NCI-H524 treated with DMSO at 0.1 percent for 48 hours (cell line): ENCODE results near the gene CAMKK2.
"Not testable (repeated sequence)": the region's sequence is repeated elsewhere in the genome, so short reads cannot be mapped to it uniquely, and the experiment has no call there.

Experiments
- DNase-seq: peaks from one replicate; lab custom pipeline; 2025; lab: John Stamatoyannopoulos, UW

CAMKK2 gene

DNA sequence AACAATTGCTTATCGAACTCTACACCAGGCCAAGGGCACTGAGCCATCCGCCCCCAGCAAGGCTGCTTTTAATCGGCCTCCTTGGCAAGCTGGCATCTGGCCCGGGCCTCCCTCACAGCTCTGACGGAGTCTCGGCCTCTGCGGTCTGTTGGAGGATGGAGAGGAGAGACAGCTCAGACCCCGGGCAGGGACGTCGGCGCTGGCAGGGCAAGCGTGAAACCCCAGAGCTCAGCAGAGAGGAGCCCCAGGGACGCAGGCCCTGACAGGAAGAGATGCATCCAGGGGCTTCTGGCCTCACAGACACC lies 17.5 kb downstream of the CAMKK2 start:
- no peak for DNase-seq

DNA sequence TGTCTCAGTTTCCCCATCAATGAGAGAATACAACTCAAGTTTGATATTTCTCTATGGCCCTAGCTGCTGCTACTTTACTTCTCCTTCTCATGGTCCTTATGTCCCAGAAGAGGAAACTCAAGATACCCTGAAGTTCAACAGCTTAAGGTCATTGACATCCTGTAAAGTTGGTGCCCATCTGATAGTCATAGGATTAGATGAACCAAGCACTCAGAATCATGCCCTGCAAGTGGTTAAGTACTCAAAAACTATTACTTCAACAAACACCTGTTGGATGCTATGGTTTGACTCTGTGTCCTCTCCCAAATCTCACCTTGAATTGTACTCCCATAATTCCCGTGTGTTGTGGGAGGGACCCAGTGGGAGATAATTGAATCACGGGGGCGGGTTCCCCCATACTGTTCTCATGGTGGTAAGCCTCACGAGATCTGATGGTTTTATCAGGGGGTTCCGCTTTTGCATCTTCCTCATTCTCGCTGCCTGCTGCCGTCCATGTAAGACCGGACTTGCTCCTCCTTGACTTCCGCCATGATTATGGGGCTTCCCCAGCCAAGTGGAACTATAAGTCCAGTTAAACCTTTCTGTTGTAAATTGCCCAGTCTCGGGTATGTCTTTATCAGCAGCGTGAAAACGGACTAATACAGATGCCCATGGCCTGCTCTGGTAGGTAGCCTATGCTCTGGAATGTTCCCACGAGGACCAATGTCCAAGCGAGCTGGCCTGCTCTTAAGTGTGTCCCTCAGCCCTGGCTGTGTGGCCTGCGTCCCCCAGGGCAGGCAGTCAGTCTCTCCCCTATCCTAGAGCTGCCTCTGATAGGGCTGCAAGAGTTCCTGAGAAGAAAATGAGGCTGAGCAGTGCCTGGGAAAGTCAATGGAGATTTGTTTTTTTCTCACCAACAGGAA lies 18.1 kb downstream of the CAMKK2 start:
- DNase-seq: no peak

DNA sequence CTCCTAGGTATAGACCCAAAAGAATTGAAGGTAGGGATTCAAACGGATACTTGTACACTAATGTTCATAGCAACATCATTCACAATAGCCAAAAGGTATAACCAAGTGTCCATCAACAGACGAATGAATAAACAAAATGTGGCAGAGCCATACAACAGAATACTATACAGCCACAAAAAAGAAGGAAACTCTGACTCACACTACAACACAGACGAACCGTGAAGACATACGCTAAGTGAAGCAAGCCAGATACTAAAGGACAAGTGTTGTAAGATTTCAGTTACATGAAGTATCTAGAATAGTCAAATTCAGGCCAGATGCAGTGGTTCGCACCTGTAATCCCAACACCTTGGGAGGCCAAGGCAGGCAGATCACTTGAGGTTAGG lies 19.1 kb downstream of the CAMKK2 start:
- no peak for DNase-seq

DNA sequence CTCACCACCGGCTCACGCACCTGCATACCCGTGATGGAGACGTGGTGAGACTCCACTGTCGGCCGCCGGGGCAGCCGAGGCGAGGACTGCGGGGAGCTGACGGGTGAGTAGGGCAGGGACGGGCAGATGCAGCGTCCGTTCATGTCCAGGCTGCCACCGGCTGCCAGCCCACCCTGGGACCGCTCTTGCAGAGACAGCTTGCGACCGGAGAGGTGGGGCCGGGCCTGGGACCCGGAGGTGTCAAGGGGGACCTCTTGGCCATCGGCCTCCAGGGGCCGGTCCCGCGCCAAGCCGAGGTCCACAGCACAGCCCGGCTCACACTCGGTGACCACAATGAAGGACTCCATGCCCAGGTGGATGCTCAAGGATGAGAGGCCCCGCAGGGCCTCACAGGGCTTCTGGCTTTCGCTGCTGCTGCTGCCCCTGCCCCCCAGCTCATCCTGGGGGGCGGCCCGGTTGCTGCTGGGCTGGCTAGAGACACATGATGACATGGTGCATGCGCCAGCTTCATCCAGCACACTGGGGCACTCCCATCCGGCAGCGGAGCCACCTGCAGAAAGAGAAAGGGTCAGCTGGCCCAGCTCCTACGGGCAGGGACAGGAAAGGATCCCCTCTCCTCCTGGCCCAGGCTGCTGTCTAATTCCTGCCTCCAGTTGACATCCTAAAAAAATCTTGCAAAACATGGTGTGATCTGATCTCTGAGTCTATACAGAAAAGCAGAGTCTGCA lies 22.3 kb downstream of the CAMKK2 start:
- DNase-seq: no peak

DNA sequence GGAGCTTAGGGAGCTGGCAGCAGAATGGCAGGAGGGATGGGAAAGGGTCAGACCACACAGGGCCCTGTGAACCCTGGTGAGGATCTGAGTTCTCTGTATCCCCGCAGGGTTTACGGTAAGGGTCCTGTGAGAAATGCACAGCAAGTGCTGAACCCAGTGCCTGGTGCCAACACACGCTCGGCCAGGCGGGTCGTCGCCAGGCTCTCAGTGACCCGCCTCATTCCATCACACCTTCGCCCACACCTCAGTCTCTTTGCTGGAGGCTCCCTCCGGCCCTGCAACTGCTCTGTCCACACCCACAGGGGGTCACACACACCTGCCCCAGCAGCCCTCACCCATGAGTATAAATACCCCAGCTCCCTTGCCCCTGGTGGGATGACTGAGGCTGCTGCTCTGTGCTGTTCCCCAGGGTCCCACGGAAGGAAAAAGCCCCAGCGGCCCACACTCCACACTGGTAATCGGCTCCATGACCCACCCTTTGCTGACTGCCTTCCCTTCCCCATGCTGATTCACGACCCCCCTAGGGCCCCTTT lies 23.1 kb downstream of the CAMKK2 start:
- no peak for DNase-seq

DNA sequence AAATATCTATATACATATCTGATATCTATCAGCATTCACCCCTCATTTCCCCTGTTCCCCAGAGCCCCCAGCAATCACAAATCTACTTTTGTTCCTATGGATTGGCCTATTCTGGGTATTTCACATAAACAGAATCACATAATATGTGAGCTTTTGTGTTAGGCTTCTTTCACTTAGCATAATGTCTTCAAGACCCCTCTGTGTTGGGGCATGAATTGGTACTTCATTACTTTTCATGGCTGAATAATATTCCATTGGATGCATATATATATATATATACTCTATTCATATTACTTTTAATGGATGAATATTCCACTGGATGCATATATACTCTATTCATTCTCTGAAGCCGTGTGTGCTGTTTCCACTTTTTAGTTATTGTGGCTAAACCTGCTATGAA lies 28.7 kb downstream of the CAMKK2 start:
- no peak for DNase-seq

DNA sequence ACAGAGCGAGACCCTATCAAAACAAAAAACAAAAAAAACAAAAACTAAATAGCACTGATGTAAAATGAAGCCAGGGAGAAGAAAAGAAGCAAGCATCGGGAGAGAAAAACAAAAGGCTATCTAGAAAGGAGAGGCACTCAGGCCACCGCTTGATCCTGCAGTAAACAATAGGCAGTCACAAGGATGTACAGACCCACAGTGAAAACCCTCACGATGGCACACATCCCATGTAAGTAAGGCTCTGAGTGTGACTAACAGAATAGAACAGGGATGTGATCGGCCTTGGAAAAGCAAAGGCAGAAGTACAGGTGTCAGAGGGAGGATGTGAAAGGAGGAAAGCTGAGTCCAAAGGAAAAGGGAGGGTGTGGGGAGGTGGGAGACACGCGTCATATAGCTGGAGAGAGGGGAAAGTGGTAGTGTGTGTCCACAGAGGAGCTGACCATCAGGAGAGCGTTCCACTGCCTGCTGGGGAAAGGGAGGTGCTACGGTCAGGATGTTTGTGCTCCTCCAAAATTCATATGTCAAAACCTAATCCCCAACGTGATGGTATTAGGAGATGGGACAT lies 31.5 kb downstream of the CAMKK2 start:
- DNase-seq: no peak

DNA sequence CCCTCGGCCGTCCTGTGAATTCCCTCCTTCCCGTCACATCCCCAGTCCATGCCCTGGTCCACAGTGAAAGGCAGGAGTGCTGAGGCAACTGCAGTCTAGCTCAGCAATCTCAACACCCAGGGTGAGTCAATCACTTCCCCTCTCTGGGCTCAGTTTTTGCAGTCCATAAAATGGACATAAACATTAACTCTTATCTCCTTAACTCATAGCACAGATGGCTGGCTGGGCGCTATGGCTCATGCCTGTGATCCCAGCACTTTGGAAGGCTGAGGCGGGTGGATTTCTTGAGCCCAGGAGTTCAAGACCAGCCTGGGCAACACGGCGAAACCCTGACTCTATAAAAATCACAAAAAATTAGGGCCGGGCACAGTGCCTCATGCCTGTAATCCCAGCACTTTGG lies 32.4 kb downstream of the CAMKK2 start:
- DNase-seq: no peak

DNA sequence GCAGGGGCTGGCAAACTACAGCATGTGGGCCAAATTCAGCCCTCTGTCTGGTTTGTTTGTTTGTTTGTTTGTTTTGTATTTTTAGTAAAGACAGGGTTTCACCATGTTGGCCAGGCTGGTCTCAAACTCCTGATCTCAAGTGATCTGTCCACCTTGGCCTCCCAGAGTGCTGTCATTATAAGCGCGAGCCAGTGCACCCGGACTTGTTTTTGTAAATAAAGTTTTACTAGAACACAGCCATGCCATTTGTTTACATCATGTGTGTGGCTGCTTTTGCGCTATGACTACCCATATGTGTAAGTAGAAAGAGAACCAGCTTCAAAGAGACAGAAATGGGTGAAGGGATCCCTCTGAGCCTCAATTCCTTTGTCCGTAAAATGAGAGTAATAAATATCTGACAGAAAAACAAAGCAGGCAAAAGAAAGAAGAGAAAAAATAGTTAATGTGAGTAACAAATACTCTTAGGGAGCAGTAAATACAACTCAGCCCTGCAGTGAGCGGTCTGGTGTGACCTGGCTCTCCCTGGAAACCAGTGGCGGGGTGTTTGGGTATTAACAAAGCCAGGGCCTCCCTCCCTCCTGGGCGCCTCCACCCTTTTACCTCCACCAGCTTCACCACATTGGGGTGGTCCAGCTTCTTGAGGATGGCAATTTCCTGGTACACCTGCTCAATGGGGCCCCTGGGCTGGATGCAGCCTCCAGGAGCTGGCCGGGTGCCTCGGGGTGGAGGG lies 33.1 kb downstream of the CAMKK2 start:
- DNase-seq: no peak

DNA sequence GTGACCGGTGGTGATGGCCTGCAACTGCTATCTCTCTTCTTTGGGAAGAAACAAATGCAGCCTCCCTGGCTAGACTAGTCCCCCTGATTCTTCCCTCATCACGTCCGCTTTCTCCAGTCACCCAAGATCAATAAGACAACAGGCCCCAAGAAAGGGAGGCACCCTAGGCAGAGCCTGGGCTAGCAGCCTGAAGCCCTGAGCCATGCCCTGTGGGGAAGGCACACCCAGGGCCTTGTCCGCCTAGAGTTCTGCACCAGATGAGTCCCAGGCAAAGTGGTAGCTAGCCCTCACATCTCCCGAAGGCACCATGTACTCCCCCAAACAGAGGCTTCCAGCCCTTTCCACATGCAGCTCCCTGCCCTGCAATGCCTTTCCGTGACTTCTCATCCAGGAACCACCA lies 35.1 kb downstream of the CAMKK2 start:
- DNase-seq: no peak

DNA sequence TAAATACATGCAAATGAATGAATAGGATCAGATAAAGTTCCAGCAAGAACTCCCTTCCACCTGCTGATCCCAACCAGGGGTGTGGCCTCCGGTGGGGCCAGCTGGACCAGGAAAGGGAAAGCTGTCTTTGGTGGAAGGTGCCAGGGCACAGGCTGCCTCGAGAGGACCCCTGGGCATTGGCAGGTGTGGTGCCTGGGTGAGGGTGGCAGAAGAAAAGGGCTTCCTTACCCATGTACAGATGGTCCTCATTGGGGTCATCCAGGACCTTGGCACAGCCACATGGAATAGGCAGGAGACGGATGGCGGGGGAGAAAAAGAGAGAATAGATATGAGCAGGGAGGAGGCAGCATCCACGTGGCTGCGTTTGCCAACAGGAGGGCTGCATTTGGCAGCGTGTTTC lies 36.4 kb downstream of the CAMKK2 start:
- DNase-seq: no peak

DNA sequence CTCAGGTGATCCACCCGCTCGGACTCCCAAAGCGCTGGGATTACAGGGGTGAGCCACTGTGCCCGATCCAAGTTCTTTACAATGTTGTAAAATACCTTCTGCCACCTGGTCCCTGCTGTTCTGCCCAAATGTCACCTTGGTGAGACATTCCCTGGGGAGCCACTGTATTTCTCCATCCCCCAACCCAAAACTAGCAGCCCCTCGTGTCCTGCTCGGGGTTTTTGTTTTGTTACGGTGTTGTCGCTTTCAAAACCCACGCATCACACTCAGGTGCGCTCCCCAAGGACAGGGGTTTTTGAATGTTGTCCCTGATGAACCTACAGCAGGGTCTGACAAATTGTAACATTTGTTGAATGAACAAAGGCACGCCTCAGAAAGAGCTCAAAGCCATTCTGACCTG lies 37.4 kb downstream of the CAMKK2 start:
- DNase-seq: no peak

DNA sequence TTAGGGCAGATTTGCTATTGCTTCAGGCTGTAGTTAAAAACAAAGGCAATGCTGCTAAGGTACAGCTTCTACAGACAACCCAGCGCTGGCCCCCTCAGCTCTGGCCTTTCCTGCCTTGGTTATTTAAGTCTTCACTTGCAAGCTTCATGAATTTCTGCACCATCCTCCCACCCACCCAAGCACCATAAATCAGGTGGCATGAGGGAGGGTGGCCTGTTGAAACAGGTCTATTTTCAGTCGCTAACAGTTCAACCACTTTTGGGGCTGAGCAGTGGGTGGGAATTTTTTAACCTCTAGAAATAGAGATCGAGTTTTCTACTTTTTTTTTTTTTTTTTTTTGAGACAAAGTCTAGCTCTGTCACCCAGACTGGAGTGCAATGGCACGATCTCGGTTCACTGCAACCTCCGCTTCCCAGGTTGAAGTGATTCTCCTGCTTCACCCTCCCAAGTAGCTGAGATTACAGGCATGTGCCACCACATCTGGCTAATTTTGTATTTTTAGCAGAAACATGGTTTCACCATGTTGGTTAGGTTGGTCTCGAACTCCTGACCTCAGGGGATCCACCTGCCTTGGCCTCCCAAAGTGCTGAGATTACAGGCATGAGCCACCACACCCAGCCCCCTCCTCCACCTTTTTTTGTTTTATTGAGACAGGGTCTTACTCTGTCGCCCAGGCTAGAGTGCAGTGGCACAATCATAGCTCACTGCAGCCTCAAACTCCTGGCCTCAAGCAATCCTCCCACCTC lies 38.6 kb downstream of the CAMKK2 start:
- not testable (repeated sequence) for DNase-seq

DNA sequence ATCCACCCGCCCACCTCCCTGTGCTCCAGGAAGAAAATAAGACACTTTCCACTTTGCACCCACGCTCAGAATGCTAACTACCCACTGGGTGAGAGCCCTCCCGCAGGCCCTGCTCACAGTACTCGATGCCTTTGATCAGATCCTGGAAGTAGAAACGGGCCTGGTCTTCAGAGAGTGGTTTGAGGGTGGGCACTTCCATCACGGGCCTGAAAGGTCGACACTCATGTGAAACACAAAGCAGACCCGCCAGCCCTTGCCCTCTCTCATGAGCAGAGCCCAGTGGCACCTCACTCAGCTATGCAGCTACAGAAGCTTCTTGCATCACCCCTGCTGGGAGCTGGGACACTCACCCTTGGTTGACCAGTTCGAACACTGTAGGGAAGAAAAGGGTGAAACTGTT lies 41.1 kb downstream of the CAMKK2 start:
- DNase-seq: no peak

DNA sequence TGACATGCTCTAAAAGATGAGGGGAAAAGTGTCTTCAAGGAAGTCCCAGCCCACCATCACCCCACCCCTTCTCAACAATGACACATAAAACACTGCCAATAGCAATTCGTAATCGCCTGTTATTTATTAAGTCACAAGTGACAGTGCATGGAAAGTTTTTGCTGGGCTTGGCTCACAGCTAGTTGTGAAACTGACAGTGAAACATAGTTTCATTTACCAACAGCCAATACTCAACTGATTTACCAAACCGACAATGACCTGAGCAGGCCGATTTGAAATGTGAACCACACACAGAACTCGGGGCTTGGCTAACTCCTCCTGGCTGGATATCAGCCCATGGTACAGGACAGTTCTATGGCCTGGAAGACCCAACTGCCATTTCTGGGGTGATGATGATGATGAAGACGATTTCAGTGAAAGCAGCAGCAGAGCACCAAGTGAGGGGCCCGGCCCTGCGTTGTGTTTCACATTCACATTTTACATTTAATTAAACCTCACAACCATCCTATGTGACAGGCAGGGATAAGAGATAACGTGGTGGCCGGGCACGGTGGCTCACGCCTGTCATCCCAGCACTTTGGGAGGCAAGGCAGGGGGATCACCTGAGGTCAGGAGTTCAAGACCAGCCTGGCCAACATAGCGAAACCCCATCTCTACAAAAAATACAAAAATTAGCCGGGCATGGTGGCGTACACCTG lies 42.7 kb downstream of the CAMKK2 start:
- DNase-seq: no peak

DNA sequence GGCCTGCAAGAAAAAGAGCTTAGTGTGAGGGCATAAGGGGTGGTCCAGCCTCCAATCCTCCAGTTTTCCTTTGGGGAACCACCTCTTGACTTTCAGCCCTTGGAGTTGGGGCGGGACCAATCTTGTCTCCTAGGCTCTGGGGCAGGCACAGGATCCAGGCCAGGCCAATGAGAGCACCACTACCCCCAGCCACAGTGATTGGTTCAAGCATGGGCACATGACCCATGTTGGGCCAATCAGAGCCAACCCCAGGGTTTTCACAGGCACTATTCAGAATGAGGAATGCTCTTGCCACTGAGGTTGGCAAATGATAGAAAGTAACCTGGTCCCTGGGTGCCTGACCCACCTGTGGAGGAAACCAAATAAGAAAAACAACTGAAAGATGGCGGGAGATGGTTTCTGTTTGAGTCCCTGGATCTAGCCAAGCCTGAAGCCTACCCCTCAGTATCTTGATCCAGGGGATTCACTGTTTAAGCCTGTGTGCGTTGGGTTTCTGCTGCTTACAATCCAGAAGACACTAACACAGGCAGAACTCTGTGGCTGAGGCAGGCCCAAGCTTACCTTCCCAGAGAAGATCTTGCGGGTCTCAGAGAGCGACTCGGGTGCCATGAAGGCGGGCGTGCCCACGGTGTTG lies 43.7 kb downstream of the CAMKK2 start:
- no peak for DNase-seq

DNA sequence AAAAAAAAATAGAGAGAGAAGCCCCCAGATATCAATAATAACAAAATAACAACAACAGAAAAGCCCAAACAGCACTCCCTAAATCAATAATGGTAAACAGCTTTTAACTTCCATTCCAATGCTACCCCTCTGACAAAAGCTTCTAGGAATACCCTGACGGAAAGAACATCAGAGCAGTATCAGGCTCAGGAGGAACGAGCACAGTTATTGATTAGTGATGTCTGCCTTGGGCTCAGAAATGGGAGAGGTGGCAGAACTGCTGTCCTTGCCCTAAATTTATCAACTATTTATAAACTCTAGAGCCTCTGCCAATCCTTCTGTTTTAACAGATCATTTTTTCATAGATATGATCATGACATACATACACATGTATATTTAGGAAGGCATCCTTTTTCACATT lies 44.7 kb downstream of the CAMKK2 start:
- DNase-seq: no peak

DNA sequence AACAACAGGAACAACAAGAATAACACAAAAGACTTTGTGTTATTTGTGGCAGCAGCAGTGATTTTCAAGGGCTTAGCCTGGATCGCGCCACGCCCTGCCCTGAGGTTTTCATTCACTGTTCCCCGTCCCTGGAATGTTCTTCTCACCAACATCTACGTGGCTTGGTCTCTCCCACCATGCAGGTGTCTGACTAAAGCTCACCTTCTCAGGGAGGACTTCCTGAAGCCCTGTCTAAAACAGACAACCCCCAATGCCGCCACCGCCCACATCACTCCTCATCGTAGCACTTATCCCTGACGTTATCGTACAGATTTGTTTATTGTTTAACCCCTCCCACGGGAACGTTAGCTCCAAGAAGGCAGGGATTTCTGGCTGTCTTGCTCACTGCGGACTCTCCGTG lies 46.1 kb downstream of the CAMKK2 start:
- DNase-seq: no peak

DNA sequence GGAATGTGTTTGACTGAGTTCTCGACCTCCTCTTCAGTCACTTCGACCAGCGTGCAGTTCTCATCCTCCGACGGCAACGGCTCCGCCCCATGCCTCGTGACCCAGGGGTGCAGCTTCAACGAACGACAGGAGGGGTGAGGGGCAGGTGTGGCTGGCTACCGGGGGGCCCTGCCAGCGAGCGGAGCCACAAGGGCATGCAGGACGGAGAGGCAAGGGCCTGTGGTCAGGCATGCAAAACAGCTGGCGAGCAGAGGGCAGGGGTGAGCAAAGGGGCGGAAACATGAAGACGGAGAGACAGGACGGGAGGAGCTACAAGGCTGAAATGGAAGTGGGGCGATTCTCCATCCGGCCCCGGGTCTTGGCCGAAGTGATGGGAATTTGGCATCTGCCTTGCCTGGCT lies 47.9 kb downstream of the CAMKK2 start:
- DNase-seq: no peak

DNA sequence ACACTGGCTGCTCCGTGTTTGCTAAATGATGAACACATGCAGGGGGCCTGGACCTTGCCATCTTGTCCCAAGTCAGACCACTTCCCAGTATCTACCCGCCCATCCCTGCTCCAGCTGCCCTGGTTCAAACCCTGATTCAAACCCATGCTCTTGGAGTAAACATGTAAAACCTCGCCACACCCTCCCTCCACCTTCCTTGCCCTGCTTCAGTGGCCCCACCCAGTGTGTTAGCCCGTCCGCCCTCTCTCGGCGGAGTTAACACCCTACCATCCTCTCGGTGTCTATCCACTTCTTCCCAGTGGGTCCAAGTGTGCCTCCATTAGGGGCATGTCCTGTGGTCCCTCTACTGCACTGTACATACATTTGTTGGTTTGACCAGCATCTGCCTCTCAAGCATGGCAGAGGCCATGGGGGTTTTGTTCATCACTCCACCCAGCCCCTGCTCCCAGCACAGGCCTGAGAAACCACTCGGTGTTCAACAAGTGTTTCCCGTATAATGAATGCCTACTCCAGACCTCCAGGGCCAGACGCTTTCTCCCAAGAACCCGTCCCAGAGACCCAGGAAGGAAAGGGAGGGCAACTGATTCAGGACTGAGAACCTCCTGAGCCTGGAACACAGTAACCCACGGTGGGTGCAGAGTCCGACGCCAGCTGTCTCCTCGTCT lies 49.5 kb downstream of the CAMKK2 start:
- DNase-seq: no peak
